ENCODE data around the gene GMIP. TPM values are rescaled to one million over a fixed set of nuclear protein-coding genes. Genes with fewer than 3 reads are reported as not detected.

The GMIP gene
- polyA plus RNA-seq, 12 donors = 1.8 to 14.7 (median 2.8) TPM; not detected in 1

DNA sequence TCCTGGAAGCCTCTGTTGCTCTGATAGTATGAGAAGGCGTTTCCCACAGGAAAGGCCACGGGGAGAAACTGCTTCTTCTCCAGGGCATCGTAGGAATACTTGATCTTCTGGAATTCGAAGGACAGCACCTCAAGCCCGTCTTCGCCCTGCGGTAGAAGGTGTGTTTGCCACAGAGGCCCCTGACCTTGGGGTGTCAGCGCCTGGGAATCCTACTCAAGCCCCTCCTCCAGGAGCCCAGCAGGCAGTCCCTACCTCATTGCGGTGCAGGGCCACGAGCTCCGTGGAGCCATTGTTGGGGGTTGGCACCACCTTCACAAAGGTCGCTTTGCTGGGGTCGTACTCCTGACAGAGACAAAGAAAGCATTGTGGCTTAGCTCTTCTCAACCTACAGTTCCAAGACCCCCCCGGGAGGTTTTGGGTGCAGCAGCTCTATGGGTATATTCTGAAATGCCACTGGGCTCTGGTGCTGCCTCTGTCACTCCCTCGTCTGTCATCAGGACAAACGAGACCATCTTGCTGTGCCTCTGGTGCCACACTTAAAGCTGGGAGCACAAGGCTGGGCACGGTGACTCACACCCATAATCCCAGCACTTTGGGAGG is 16.3 kb upstream of the GMIP start:
- no peak for DNase-seq

DNA sequence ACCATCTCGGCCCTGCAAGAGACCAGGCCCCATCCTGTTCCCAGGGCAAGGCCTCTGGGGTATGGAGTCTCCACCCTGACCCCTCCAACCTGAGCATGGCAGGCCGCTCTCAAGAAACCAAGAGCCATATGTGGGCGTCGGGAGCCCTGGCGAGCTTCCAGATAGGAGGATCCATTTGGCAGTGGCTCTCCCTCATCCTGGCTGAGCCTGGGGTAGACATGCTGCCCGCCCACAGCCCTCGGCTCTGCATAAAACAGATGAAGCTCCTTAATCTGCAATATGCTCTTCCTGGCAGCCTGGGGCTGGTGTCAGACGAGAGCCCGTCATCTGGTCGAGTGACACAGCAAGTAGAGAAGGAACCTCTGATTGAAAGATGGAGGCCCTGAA is 13.9 kb upstream of the GMIP start:
- no peak for DNase-seq

DNA sequence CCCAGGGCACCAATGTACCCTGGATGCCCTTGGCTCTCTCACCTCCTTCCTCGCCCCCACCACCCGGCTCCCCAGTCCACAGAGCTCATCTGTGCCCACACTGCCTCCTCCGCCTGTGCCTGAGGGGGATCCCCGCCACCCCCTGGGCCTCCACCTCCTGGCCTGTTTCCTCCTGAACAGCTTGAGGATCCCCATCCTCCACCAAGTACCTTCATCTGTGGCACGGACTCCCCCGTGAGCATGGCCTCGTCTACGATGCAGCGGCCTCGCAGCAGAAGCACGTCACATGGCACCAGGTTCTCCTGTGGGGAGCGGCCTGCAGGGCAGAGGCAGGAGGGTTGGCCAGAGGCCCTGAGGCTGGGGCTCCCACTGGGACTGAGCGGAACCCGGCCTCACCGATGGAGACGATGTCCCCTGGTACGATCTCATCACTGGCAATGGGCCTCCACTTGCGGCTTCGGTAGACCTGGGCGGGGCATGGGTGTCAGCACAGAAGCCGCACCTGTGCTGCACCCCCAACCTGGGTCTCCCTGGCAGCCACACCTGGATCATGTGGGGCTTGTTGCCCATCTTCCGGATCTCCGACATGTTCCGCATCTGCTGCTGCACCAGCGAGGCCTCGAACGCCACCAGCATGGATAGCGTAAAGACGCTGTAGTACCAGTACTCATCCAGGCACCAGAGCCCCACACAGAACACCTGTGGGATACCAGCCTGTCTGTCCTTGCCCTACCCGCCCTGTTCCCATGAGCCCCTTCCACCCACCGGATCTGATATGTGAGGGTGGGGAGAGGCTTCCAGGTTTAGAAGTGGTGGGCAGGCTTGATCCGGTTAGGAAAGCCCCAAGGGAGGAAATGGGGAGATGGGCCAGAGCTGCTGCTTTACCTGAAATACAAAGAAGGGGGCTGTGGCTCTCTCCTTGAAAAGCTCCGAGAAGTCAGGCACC is 13.3 kb upstream of the GMIP start:
- DNase-seq = no peak

DNA sequence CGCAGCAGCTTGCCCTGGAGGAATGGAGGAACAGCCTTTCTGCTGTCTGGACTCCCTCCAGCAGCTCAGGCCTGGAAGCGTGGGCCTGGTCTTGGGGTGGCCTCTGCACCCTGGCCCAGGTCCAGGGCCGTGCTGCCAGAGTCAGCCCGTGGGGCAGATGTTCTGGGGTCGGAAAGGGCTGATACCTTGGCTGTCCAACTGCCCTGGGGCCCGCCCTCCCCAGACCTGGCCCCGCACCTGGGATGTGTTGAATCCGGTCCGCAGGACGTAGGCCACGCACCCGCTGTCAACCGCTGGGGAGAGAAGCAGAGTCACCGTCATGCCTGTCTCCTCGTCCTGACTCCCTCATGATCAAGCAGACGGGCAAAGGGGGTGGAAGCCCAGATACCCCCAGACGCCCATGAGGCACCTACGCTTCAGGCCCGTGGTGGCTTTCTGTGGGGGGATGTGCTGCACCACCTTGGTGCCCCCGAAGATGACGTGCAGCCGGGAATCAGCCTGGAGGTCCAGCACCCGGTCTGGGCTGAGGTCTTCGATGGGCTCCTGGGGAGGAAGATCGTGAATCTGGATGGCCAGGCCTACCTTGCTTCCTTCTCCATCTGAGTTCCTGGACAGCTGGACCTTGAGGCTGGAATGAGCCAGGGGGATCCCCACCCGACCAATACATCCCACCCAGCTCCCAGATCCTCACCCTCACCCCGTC is 12.3 kb upstream of the GMIP start:
- no peak for DNase-seq

DNA sequence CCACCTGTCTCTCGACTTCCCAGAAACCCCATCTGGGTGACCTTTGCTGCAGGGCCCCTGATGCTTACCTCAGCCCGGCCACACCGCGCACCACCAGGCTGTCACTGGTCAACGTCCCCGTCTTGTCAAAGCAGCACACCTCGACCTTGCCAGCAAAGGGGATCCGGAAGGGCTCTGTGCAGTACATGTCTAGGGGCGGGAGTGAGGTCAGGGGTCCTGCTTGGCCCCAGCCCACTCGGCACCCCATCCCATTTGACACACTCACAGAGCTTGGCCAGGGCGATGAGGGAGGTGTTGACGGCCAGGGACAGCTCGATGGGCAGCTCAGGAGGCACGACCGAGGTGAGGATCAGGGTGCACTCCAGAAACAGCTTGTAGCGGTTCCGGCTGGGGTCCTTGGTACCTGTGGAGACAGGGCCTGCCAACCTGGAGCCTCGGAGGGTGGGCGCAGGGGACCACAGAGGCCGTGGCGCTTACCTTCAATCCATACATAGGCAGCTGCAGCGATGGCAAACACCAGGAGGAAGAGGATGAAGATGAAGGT is 11.7 kb upstream of the GMIP start:
- DNase-seq = no peak

DNA sequence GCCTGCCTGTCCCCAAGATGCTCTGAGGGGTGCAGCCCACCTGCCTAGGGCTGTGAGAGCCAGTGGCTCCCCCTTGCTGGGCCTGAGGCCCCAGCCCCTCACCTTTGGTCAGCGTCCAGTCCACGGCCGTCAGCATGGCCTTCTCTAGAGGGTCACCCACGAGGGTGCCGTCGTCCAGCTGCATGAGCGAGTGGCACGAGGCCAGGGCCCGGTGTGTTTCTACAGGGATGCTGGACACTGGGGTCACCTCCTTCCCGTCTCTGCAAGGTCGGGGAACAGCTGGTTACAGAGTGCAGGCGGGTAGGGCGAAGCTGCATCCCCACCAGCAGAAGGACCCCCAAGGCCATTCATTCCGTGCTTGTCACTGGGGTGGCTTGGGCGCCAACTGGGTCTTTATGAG is 11.0 kb upstream of the GMIP start:
- no peak for DNase-seq

DNA sequence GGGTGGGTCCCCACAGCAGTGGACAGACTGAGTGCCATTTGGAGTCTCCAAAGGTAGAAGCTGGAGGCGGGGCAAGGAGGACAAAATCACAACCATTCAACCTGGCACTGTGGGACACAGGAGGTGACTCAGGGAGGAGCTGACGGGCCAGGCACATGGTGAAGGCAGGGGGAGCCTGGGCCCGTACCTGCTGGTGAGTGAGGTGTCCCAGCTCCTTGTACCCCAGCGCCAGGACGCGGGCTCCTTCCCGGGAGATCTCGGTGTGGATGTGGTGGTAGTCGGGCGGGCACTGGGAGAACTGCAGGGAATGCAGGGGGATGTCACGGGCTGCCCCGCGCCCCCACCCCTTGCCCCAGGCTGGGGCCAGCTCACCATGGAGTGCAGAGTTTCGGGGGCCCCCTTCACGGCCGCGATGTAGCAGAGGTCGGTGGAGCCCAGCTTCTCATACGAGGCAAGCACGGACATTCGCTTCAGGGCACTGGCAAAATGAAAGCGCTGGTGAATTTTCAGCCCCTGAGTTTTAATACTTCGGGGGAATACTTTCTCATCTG is 10.2 kb upstream of the GMIP start:
- DNase-seq = no peak

DNA sequence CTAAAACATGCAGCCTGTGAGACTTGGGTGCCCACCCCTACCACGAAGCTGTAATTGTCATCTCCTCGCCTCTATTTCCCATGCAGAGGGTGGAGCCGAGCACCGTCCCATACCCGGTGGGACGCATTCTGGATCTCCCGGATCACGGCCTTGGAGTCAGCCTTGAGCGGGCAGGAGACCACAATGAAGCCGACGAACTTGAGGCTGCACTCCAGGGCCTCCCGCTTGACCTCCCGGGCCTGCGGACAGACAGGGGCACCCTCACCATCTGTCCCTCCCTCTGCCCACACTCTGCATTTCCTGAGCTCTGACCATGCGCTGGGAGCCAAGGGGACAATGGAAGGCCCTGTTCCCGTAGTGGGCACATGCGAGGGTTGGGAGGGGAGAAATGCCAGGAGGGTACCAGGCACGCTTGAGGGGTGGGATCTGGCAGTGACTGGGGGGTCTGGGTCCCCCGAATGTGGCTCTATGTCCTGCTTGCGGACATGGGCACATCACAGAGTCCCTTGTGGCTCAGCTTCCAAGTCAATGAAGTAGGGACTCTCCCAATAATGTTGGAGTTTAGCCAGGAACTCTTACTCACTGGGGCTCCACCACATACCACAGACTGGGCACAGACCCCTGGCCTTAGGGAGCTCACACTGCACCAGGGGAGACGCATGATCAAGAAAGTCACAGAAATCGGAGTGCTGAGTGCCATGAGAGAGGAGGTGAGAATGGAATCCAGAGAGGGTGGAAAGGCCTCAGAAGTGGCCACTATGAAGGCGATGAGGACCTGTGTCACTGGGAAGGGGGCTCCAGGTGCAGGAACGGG is 9.2 kb upstream of the GMIP start:
- no peak for DNase-seq

DNA sequence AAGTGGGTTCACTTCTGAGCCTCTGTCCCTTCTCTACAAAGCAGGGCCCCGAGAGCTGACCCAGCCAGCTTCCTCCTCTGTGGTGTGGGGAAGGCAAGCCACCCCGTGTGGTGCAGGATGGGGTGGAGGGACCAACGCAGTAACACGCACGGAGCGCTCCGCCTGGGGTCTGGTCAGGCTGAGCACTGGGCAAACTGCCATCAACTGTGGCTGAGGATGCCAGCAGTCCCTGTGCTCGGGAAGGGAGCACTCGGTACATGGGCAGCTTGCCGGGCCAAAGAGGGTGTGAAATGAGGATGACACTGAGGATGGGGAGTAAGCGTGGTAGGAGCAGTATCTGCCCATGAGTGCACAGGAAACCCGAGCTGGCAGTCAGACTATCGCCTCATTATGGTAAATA is 7.6 kb upstream of the GMIP start:
- DNase-seq = no peak

DNA sequence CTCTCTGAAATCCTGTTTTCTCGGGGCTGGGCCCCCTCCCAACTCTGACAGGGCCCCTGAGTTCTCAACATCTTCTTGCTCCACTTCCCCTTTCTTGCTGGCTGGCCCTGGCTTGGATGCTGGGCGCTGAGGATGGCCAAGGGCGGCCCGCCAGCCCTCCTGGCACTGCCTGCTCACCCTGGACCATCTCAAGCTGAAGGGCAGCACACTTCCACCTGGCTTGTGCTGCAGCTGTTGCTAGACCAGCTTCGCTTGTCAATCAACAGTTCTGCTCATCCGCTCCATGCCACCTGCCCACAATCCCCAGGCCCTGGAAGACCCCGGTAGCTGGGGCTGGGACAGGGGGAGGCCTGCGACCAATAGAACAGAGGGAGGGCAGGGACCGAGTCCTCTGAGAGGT is 6.9 kb upstream of the GMIP start:
- no peak for DNase-seq

DNA sequence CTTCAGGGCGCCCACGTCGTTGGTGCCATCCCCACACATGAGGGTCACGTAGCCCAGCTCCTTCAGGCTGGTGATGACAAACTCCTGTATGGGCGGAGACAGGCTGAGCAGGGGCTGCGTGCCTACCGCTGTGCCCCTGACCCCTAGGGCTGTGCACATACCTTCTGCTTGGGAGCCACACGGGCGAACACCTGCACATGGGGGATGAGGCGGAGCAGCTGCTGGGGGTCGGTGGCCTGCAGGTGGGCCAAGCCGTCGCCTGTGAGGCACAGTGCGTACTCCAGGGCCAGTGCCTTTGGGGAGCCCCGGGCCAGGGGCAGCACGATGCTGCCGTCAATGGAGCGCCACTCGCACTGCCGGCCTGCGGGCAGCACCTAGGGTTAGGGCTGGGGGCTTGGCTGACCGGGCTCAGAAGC is 6.1 kb upstream of the GMIP start:
- DNase-seq = no peak

DNA sequence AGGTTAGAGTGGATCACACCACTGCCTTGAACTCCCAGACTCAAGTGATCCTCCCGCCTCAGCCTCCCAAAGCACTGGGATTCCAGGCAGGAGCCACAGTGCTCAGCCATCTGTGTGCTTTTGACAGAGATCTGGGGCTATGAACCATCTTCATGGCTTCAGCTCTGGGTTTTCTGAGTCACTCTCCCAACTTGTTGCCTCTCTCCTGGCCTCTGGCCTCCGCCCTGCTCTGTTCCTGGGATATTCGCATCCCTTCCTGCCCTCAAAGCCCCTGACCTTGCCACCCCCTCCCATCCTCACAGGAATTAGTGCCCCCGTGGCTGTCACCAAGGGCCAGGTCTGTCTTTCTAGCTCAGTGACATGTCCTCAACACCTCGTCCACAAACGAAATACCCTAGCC is 5.7 kb upstream of the GMIP start:
- DNase-seq = no peak

DNA sequence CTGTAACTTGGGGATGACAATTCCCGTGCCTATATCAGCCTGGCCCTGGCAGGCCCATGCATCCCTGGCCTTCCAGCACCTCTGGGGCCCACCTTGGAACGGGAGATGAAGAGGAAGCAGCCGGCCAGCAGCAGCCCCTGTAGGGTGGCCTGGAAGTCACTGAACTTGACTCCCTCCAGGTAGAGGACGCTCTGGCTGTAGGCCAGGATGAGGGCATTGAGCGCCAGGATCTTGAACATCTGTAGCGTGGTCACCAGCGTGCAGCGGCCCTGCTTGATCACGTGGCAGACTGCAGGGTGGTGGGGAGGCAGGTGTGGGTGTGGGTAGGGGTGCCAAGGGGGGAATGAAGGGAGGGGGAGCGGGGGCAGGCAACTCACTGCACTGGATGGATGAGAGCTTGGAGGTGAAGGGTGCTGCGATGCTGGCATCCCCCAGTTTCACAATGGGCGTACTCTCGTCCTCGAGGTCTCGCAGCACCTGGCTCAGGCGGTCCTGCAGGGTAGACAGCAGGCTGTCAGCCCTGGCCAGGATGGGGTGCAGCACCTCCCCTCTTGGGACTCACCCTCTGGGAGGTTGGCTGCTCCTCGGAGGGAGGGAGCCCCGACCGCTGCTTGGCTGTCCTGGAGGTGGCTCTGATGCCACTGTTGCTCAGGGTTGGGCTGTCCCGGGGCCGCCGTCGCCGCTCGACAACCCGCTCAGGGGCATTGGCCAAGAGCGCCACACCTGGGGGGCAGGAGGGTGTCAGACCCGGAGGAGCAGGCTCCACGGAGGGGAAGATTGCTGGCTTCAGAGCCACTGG is 3.8 kb upstream of the GMIP start:
- DNase-seq = no peak

DNA sequence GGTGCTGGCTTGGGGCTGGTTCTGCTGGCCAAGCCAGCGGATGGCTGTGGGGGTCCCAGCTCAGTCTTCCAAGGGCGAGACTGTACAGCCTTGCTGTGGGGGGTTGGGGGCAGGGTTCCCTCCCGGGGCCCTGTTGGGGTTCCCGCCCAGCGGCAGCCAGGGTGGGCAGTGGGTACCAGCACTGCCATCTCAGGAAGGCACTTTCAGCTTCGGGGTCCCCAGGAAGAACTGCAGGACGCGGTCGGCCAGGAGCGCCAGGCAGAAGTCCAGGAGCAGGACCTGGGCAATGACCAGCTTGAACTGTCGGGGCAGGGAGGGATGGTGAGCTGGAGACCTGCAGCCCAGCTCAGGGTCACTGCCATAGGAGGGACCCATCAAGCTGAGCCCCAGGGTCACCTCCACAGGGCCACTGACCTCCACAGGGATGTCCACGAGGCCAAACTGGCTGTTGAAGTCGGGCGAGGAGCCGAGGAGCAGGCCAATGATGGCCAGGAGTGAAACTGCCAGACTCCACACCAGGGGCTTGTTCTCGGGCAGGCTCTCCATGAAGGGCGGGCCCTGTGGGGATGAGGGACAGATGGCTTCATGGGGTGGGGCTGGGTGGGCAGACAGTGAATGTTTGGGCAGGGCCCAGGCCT is 1.9 kb upstream of the GMIP start:
- DNase-seq = no peak

DNA sequence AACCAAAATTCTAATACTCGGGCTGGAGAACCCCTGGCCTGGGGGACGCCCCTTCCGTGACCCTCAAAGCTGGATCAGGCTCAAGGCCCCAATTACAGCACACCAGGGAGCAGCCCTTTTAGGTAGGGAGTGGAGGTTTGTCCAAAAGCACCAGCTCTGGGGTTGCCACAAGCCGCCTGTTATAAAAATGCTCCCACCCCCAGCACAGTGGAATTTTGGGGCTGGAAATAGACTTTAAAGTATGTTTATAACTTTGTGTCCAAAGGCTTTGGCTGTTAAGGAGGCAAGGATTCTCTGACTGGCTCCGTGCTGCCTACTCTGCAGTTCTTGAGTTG is 564 bp upstream of the GMIP start:
- DNase-seq = no peak

DNA sequence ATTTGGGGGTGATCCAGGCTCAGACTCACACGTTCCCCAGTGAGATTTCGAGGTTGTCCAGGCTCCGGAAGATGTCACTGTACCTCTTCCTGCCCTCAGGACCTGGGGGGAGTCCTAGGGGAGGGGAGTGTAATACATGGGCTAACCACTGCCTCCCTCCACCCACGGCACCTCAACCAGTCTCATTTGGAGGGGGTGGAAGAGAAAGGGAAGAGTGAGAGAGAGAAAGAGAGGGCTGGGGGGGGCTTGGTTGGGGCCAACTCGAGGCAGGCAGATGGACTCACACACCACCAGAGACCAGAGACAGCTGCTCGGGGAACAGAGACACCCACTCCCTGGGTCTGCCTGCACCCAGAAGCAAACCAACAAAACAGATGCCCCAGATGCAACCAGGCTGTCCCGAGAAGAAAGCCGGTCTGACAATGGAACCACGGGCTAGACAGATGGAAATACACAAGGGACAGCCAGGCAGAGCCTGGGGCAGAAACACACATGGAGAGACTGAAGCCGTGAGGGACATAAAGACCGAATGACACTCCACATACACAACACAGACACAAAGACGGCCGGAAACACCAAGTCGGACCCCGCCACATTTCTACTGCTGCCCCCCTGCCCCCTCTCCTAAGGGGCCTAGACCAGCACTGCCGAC is 825 bp downstream of the GMIP start:
- no peak for DNase-seq

DNA sequence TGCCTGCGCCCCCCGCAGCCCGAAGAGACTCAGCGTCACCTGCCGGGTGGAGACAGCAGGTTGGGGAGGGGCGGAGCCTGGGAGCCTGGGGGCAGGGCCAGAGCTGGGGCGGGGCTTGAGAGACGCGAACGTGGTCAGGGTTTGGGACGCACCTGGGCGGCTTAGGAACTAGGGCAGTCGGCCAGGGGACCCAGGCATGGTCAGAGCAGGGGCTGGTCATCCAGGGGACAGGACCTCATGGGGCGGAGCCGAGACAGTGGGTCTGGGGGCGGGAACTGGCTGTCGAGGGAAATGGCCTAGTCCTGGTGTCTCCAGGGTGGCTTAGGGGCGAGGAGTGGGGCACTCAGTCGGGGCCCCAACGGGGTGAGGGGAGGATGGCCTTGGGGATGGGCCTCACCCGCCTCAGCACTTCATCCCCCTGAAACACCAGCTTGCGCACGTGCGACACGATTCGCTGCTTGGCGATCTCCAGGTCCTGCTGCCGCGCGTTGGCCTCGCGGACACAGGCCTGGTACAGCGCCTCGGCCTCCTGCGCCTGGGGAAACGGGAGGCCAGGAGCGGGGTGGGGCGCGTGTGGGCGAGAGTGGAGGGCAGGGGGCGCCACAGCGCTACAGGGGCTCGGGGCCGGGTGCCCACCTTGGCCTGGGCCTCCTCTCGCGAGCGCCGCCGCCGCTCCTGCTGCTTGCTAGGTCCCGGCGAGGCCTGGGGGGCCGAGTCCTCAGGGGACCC is 5.8 kb downstream of the GMIP start:
- no peak for DNase-seq

DNA sequence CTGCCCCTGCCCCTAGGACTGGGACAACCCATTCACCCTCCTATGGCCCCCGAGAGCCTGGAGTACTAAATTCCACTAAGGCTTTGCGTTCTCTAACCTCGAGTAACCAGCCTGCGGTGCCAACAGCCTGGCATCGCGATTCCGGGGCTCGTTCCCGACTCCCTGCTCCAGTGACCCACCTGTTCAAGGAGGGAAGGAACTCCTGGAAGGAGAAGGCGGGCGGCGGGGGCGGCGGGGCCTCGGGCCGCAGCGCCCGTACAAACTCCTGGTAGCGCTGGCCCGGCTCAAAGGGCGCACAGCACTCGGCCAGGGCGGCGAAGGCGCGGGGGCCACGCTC is 6.3 kb downstream of the GMIP start:
- no peak for DNase-seq

DNA sequence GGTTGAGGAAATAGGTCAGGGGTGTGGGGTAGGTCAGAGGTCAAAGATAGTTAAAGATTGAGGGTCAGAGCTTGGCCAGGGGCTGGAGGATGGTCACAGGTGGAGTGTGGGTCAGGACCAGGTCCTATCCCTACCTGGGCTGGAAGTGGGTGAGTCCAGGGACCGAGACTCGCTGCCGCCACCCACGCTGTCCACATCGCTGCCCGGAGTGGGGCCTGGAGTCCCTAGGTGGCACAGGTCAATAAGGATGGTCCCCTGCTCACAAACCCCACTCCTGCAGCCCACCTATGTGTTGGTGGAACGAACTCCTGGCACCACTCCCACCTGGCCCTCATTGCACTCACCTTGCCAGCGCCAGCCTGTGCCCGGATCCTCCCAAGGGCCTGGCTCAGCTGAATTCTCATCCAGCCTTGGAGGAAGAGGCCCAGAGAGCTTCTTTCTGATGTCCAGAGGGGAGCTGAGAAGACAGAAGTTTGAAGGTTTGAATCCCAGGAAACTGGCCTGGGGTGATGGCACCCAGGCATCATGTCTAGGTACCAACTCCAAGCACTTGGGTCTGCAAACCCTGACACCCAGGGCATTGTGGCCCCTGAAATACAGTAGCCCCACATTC is 6.8 kb downstream of the GMIP start:
- no peak for DNase-seq
